H1 (cell line): ENCODE results near the gene DPH1. TPM values are rescaled to one million over a fixed set of nuclear protein-coding genes. Genes with fewer than 3 reads are reported as not detected.

Source experiments
- CTCF ChIA-PET: fragments of 300-600 bp; sonication (Branson Sonifier 250); formaldehyde crosslinking; loops from one replicate; lab custom pipeline; 2021; ENCODE audit not compliant: partially characterized antibody; lab: Charles Lee
- POLR2A ChIA-PET: fragments of 300-600 bp; sonication (Branson Sonifier 250); formaldehyde crosslinking; loops from one replicate; lab custom pipeline; 2021; ENCODE audit warnings: inconsistent platforms; ENCODE audit not compliant: partially characterized antibody; lab: Charles Lee
- DNase-seq, 2 experiments: peaks; one replicate each; pipeline versions ENCODE4 v3.0.0 to v3.0.0-alpha.2; 2010 to 2022; ENCODE audit warnings: low spot score in 2 of 2, low read depth in 1 of 2, mixed read lengths in 1 of 2
- FAIRE-seq: peaks from 2 replicates; lab custom pipeline; 2011; peaks lifted over from hg19 to GRCh38; lab: Jason Lieb, UNC
- H2AFZ ChIP-seq: 2 replicates; pipeline ENCODE4 v1.8.1; 2012; ENCODE audit warnings: low read length, inconsistent platforms
- H2AK5ac ChIP-seq: 2 replicates; pipeline ENCODE4 v1.6.1; 2013; ENCODE audit warnings: low read depth, low read length
- H2BK120ac ChIP-seq: replicated peaks from 2 replicates; pipeline ENCODE3; 2013; ENCODE audit warnings: low read depth, low read length, inconsistent platforms
- H2BK12ac ChIP-seq: 2 replicates; pipeline ENCODE4 v1.6.1; 2013; ENCODE audit warnings: low read depth, low read length
- H2BK15ac ChIP-seq: 2 replicates; pipeline ENCODE4 v1.6.1; 2013; ENCODE audit warnings: low read length
- H2BK20ac ChIP-seq: 2 replicates; pipeline ENCODE4 v1.6.1; 2013; ENCODE audit warnings: low read length
- H2BK5ac ChIP-seq: 2 replicates; pipeline ENCODE4 v1.6.1; 2013; ENCODE audit warnings: low read depth, low read length
- H3K14ac ChIP-seq: 2 replicates; pipeline ENCODE4 v1.6.1; 2013; ENCODE audit warnings: inconsistent platforms; ENCODE audit not compliant: insufficient read length
- H3K18ac ChIP-seq: 2 replicates; pipeline ENCODE4 v1.6.1; 2013; ENCODE audit warnings: low read length; ENCODE audit errors: extremely low read depth
- H3K23ac ChIP-seq: 2 replicates; pipeline ENCODE4 v1.6.1; 2013; ENCODE audit warnings: inconsistent platforms; ENCODE audit not compliant: insufficient read length
- H3K23me2 ChIP-seq: 2 replicates; pipeline ENCODE4 v1.6.1; 2013; ENCODE audit warnings: low read depth, low read length
- H3K27ac ChIP-seq: 2 replicates; pipeline ENCODE4 v1.6.1; 2011; ENCODE audit warnings: low read depth, low read length, inconsistent platforms
- H3K27me3 ChIP-seq, 4 experiments: replicated peaks in 1 of 4; 1 replicate in 1 of 4; 2 replicates in 3 of 4; pipeline versions ENCODE4 v1.6.1 to v1.8.1; 2011 to 2013; ENCODE audit warnings: low read length in 3 of 4, mild to moderate bottlenecking in 3 of 4, inconsistent platforms in 2 of 4, mixed read lengths in 2 of 4, moderate library complexity in 1 of 4; ENCODE audit not compliant: control insufficient read depth in 3 of 4, insufficient read depth in 3 of 4; ENCODE audit errors: extremely low read depth in 1 of 4
- H3K36me3 ChIP-seq, 4 experiments: 2 replicates each; pipeline versions ENCODE4 v1.6.1 to v1.8.1; 2011 to 2013; ENCODE audit warnings: mild to moderate bottlenecking in 4 of 4, low read length in 3 of 4, moderate library complexity in 2 of 4, control low read depth in 1 of 4, inconsistent platforms in 1 of 4; ENCODE audit not compliant: insufficient read depth in 4 of 4, control insufficient read depth in 2 of 4
- H3K4ac ChIP-seq: replicated peaks from 2 replicates; pipeline ENCODE3; 2013; ENCODE audit warnings: low read length, low read depth, mixed read lengths, inconsistent platforms; ENCODE audit not compliant: insufficient read length
- H3K4me1 ChIP-seq, 4 experiments: replicated peaks in 1 of 4; 1 replicate in 1 of 4; 2 replicates in 3 of 4; pipeline versions ENCODE4 v1.6.1 to v1.8.1; 2011 to 2013; ENCODE audit warnings: low read length in 3 of 4, inconsistent platforms in 2 of 4, mixed read lengths in 1 of 4; ENCODE audit not compliant: insufficient read depth in 4 of 4, control insufficient read depth in 3 of 4
- H3K4me2 ChIP-seq, 2 experiments: 2 replicates each; pipeline versions ENCODE4 v1.6.1 to v1.8.1; 2011 to 2013; ENCODE audit warnings: low read depth in 2 of 2, low read length in 2 of 2, control low read depth in 1 of 2, inconsistent platforms in 1 of 2, mild to moderate bottlenecking in 1 of 2; ENCODE audit not compliant: insufficient read depth in 1 of 2
- H3K4me3 ChIP-seq, 4 experiments: fragments of 200-600, 300-600 bp in 1 of 4; sonication (generic), shearing (Covaris generic), sonication (Bioruptor Twin) in 1 of 4; 2 replicates each; pipeline versions ENCODE4 v1.5.1 to v1.8.1; 2011 to 2016; ENCODE audit warnings: low read length in 4 of 4, low read depth in 3 of 4, control low read depth in 2 of 4, inconsistent platforms in 2 of 4, mild to moderate bottlenecking in 2 of 4, mixed read lengths in 1 of 4, moderate library complexity in 1 of 4; ENCODE audit not compliant: insufficient read depth in 2 of 4; ENCODE audit errors: extremely low read depth in 1 of 4
- H3K56ac ChIP-seq: replicated peaks from 2 replicates; pipeline ENCODE3; 2013; ENCODE audit warnings: low read depth, mild to moderate bottlenecking, mixed read lengths, low read length, inconsistent platforms; ENCODE audit not compliant: insufficient read length
- H3K79me1 ChIP-seq: 2 replicates; pipeline ENCODE4 v1.6.1; 2013; ENCODE audit warnings: low read depth, low read length, control low read depth
- H3K79me2 ChIP-seq, 2 experiments: 2 replicates each; pipeline versions ENCODE4 v1.6.1 to v1.8.1; 2012 to 2013; ENCODE audit warnings: low read length in 2 of 2, mild to moderate bottlenecking in 2 of 2, inconsistent platforms in 1 of 2; ENCODE audit not compliant: insufficient read depth in 2 of 2, control insufficient read depth in 1 of 2
- H3K9ac ChIP-seq, 4 experiments: replicated peaks in 1 of 4; 1 replicate in 1 of 4; 2 replicates in 3 of 4; pipeline versions ENCODE4 v1.6.1 to v1.8.1; 2011 to 2013; ENCODE audit warnings: low read depth in 3 of 4, low read length in 3 of 4, control low read depth in 2 of 4, mild to moderate bottlenecking in 2 of 4, moderate library complexity in 2 of 4, inconsistent platforms in 1 of 4; ENCODE audit errors: extremely low read depth in 1 of 4
- H3K9me3 ChIP-seq, 2 experiments: 2 replicates each; pipeline versions ENCODE4 v1.6.1 to v1.8.1; 2012 to 2013; ENCODE audit warnings: mild to moderate bottlenecking in 2 of 2, moderate library complexity in 2 of 2, control low read depth in 1 of 2, inconsistent platforms in 1 of 2, low read depth in 1 of 2, low read length in 1 of 2, mixed read lengths in 1 of 2; ENCODE audit not compliant: insufficient read depth in 2 of 2
- H4K20me1 ChIP-seq, 2 experiments: replicated peaks in 1 of 2; 2 replicates each; pipeline versions ENCODE3 to v1.8.1; 2011 to 2013; ENCODE audit warnings: inconsistent platforms in 2 of 2, low read length in 2 of 2, mild to moderate bottlenecking in 1 of 2; ENCODE audit not compliant: insufficient read depth in 2 of 2, control insufficient read depth in 1 of 2
- H4K5ac ChIP-seq: 2 replicates; pipeline ENCODE4 v1.6.1; 2013; ENCODE audit warnings: low read length, low read depth, mixed read lengths, inconsistent platforms; ENCODE audit not compliant: insufficient read length
- H4K8ac ChIP-seq: 2 replicates; pipeline ENCODE4 v1.8.0; 2013; ENCODE audit warnings: mild to moderate bottlenecking, moderate library complexity, low read length, inconsistent platforms; ENCODE audit not compliant: insufficient read depth; ENCODE audit errors: extremely low read depth
- H4K91ac ChIP-seq: replicated peaks from 2 replicates; pipeline ENCODE3; 2013; ENCODE audit warnings: low read length, mixed read lengths, inconsistent platforms; ENCODE audit not compliant: insufficient read length
- CEBPB ChIP-seq: IDR thresholded peaks from 2 replicates; pipeline ENCODE4 v1.6.1; 2012; ENCODE audit warnings: low read depth, low read length
- GTF2F1 ChIP-seq: IDR thresholded peaks from 2 replicates; pipeline ENCODE4 v1.6.1; 2012; ENCODE audit warnings: low read depth, low read length, improper control_type of control experiment, borderline replicate concordance
- MAFK ChIP-seq: IDR thresholded peaks from 2 replicates; pipeline ENCODE4 v1.6.1; 2012; ENCODE audit warnings: low read depth, mild to moderate bottlenecking, improper control_type of control experiment, low read length
- RNF2 ChIP-seq: fragments of 200-900, 300-1000 bp; sonication (generic); IDR thresholded peaks from 2 replicates; pipeline ENCODE4 v1.7.1; 2016; ENCODE audit warnings: borderline replicate concordance, low read depth, mild to moderate bottlenecking, antibody characterized with exemption, low read length; ENCODE audit not compliant: poor library complexity, severe bottlenecking; ENCODE audit errors: missing control alignments
- WGBS, 2 experiments: shearing (Covaris generic) in 1 of 2; methylation state at CpG; one replicate each; pipeline versions ENCODE4 v1.1.6 to v1.1.7; 2013 to 2015; ENCODE audit warnings: low lambda C conversion rate in 2 of 2, mixed read lengths in 2 of 2, inconsistent platforms in 1 of 2, low coverage in 1 of 2, missing lambda C conversion rate in 1 of 2; ENCODE audit not compliant: insufficient replicate concordance in 2 of 2, insufficient coverage in 1 of 2, insufficient read length in 1 of 2; ENCODE audit errors: extremely low coverage in 1 of 2, missing lambda C conversion rate in 1 of 2; 5-methylcytosine and 5-hydroxymethylcytosine counted together
- polyA plus RNA-seq, 7 experiments: library from polyadenylated mRNA; depleted of rRNA in 3 of 7; stranded (reverse) in 5 of 7; unstranded in 2 of 7; fragments of >200 nt in 5 of 7; fragments of 200-250 nt in 2 of 7; gene quantifications; 1 replicate in 5 of 7; 2 replicates in 1 of 7; 4 replicates in 1 of 7; pipeline versions ENCODE4 v1.2.1 to v1.2.3, GENCODE V29; 2011 to 2013; ENCODE audit warnings: missing spikeins in 2 of 7, mixed read lengths in 2 of 7
- total RNA-seq: library from RNA; stranded (reverse); fragmentation: NEBNext Ultra II Directional; extraction: Animal tissue kit (Norgen Biotek cat#: 25700); gene quantifications from 2 replicates; pipeline ENCODE4 v1.2.1, GENCODE V29; 2021

The DPH1 gene
- total and polyA plus RNA-seq, 2 of the 8 experiments (the other 6 are each of a cell fraction or from before 2014, with no cell fraction given), result 24.9 to 30.0 TPM

DNA sequence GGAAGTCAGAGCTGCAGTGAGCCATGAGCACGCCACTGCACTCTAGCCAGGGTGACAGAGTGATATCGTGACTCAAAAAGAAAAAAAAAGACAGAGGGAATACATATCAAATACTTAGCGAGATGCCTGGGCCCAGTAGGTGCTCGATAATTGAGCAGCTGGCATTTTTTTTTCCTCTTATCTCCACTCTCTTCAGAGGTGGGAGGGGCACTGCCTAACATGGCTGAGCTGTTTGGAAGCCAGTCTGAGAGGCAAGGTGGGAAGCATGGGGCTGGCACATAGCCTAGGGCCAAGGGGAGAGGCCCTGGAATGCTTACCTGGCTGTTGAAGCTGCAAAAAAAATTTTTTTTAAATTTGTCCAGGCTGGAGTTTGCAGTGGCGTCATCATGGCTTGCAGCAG lies 63.4 kb downstream of the DPH1 start:
- ChIA-PET CTCF (interaction anchor here (0.5 to 4.2 kb wide), 18 partner anchors 11 to 155 kb away, joined by 3 to 27 read pairs (median 5); no protein-coding TSS in a partner anchor), POLR2A (interaction anchor here (0.6 kb wide), 1 partner anchor 124 kb away, joined by 3 read pairs; no protein-coding TSS in a partner anchor)
- WGBS, 2 experiments, result 94% methylated on average over 5 of the region's 5 CpGs; no CpG with 5 or more reads in 1 of the 2 experiments
- TF ChIP-seq MAFK (no peak), GTF2F1 (no peak), CEBPB (no peak), RNF2 (no peak)

More for the DNA sequence above, 63.4 kb downstream of the DPH1 start:
- no peak overlapping the region for H2BK120ac ChIP-seq
- no peak overlapping the region for H2BK20ac ChIP-seq
- H3K14ac ChIP-seq, result no peak overlapping the region
- H2BK15ac ChIP-seq, result no peak overlapping the region
- H3K27me3 ChIP-seq, result no peaks in the 10 kb centered on the region
- H4K5ac ChIP-seq, result no peak overlapping the region
- no peaks in the 10 kb centered on the region for H3K79me1 ChIP-seq
- no peak overlapping the region for H3K4me3 ChIP-seq
- no peak overlapping the region for H2BK12ac ChIP-seq
- no peak overlapping the region for H2BK5ac ChIP-seq
- H2AFZ ChIP-seq, result no peak overlapping the region
- H4K91ac ChIP-seq, result no peak overlapping the region
- no peak overlapping the region for H3K23ac ChIP-seq
- no peaks in the 10 kb centered on the region for H3K36me3 ChIP-seq
- peak overlapping the region; percentile 66; the same call in 1 of the 2 replicates for H4K8ac ChIP-seq
- no peak overlapping the region for H3K4me2 ChIP-seq
- no peak overlapping the region for H3K9ac ChIP-seq
- FAIRE-seq (no peak), DNase-seq (no peak)
- no peak overlapping the region for H3K18ac ChIP-seq
- peaks cover 2 to 16% (median 7%) of the 10 kb centered on the region in 4 experiments for H3K4me1 ChIP-seq
- no peak overlapping the region for H3K56ac ChIP-seq
- H3K23me2 ChIP-seq, result no peaks in the 10 kb centered on the region
- no peaks in the 10 kb centered on the region for H3K79me2 ChIP-seq
- H3K27ac ChIP-seq, result no peak overlapping the region
- H3K9me3 ChIP-seq, result no peaks in the 10 kb centered on the region
- no peak overlapping the region; the same call in 1 of the 2 replicates for H2AK5ac ChIP-seq
- H3K4ac ChIP-seq, result no peak overlapping the region
- H4K20me1 ChIP-seq, result peaks cover 0 to 8% of the 10 kb centered on the region in 2 experiments
